ENCODE measurements around the gene NUPR1. TPM values are rescaled to one million over a fixed set of nuclear protein-coding genes. Genes with fewer than 3 reads are reported as not detected.

The NUPR1 gene
- total and polyA plus RNA-seq, 2 of the 13 experiments (the other 11 are each of a cell fraction or from before 2014, with no cell fraction given), result 18.0 to 25.6 TPM

- TF ChIP-seq ZSCAN31 (CRISPR knock-in tag; IDR thresholded peaks at IDR 0.05; ENCODE audit: low read depth), result peak; percentile 89
- TF ChIP-seq ZFYVE20 (CRISPR knock-in tag; IDR thresholded peaks at IDR 0.05; ENCODE audit: borderline replicate concordance, low read depth), result 0 out of 2 replicates have a peak, but pooled peaks have one; percentile 75
- TF ChIP-seq SALL1 (CRISPR knock-in tag; IDR thresholded peaks at IDR 0.05), result peak; percentile 96
- no peak for TF ChIP-seq GABPA (IDR thresholded peaks at IDR 0.05; ENCODE audit: low read depth, low read length)
- TF ChIP-seq GABPA (CRISPR knock-in tag; IDR thresholded peaks at IDR 0.05; ENCODE audit: low read depth), result peak; percentile 65
- TF ChIP-seq FOSL1 (CRISPR knock-in tag; IDR thresholded peaks at IDR 0.05; ENCODE audit: borderline replicate concordance), result 0 out of 2 replicates have a peak, but pooled peaks have one; percentile 9
- TF ChIP-seq DZIP1 (CRISPR knock-in tag; IDR thresholded peaks at IDR 0.05), result no peak
- TF ChIP-seq, protein P1, sequence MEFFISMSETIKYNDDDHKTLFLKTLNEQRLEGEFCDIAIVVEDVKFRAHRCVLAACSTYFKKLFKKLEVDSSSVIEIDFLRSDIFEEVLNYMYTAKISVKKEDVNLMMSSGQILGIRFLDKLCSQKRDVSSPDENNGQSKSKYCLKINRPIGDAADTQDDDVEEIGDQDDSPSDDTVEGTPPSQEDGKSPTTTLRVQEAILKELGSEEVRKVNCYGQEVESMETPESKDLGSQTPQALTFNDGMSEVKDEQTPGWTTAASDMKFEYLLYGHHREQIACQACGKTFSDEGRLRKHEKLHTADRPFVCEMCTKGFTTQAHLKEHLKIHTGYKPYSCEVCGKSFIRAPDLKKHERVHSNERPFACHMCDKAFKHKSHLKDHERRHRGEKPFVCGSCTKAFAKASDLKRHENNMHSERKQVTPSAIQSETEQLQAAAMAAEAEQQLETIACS (CRISPR knock-in tag; IDR thresholded peaks at IDR 0.05), result peak; percentile 67
- TF ChIP-seq ZXDC (CRISPR knock-in tag; IDR thresholded peaks at IDR 0.05), result peak; percentile 89
- 0 out of 2 replicates have a peak, but pooled peaks have one; percentile 42 for TF ChIP-seq ZNF740 (CRISPR knock-in tag; IDR thresholded peaks at IDR 0.05)
- TF ChIP-seq ZNF646 (CRISPR knock-in tag; IDR thresholded peaks at IDR 0.05), result no peak
- peak; percentile 82; the same call in 1 of the 2 replicates for TF ChIP-seq ZMAT3 (CRISPR knock-in tag; conservative IDR thresholded peaks at IDR 0.05)
- TF ChIP-seq FOXK1 (CRISPR knock-in tag; IDR thresholded peaks at IDR 0.05; ENCODE audit: borderline replicate concordance, low read depth), result peak; percentile 82; the same call in 1 of the 2 replicates
Measured at GRCh38 chr16:28553776-28554633, 15.2 kb upstream of the NUPR1 start, which contains the start of gene SGF29 (continued).
